ENCODE measurements around the gene DONSON.

DNA sequence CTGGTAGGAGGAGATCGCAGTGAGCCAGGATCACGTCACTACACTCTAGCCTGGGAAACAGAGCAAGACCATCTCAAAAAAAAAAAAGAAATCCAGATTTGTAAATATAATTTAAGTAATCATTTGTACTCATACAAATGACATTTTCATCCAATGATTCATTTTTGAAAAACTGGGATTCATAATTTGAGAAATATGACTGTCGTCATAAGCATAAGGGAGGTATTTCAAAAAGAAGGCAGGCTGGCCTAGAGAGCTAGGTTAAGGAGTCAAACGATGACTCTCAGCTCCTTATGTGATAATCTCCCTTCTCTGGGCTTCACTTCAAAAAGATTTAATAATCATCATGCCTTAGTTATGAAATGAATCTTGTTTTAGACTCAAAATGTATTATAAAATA is 48.9 kb downstream of the DONSON start:
- TF ChIP-seq, protein P1, sequence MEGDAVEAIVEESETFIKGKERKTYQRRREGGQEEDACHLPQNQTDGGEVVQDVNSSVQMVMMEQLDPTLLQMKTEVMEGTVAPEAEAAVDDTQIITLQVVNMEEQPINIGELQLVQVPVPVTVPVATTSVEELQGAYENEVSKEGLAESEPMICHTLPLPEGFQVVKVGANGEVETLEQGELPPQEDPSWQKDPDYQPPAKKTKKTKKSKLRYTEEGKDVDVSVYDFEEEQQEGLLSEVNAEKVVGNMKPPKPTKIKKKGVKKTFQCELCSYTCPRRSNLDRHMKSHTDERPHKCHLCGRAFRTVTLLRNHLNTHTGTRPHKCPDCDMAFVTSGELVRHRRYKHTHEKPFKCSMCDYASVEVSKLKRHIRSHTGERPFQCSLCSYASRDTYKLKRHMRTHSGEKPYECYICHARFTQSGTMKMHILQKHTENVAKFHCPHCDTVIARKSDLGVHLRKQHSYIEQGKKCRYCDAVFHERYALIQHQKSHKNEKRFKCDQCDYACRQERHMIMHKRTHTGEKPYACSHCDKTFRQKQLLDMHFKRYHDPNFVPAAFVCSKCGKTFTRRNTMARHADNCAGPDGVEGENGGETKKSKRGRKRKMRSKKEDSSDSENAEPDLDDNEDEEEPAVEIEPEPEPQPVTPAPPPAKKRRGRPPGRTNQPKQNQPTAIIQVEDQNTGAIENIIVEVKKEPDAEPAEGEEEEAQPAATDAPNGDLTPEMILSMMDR (IDR thresholded peaks at IDR 0.05) = no peak
- no peak for TF ChIP-seq POLR2A (IDR thresholded peaks at IDR 0.05)

All from thyroid gland (tissue), 4 donors.